GM12872 (cell line): ENCODE measurements around the gene ZNF789.

Experiments used
- TF ChIP-seq, protein P1 (sequence below): IDR thresholded peaks from 3 replicates; pipeline ENCODE4 v1.5.1; 2011; ENCODE audit warnings: low read depth, mild to moderate bottlenecking, low read length, moderate library complexity; ENCODE audit not compliant: insufficient read depth

Gene ZNF789

DNA sequence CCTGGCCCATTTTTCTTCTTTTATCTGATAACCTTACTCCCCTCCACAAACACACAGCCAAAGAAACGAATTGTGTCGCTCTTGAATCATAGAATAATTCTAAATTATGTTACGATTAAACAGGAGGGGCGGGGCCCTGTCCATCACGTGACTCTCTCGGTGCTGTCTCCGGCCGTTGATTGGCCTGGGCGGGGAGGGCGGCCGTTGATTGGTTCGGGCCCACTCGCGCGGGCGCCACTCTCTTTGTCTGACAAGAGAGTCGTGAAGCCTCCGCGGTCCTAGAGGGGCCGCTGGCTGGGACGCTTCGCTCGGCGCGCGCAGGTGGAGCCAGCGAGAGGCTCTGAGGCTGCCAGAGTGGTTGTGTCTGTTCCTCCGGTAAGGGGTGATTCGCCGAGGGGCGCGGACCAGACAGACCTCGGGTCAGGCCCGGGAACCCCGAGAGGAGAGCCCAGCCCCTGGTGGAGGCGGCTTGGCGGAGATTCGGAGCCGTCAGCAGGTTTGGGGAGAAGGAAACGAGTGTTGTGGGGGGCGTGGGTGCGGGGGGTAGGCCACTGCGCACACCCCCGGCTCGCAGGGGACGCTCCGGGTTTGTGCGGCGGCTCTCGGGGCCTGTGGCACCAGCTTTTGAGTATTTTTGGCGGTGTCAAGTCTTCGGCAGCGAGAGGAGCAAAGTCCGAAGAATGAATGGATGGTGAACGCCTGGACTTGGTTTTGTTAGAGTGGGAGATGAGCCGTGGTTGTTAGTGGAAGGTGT is at the start of gene ZNF789:
Gene ZNF789 (plus strand): TSS at position 330 of the 754 bp plus-strand sequence. CDS start 3,567 bp downstream, outside the sequence.
- TF ChIP-seq, protein P1, sequence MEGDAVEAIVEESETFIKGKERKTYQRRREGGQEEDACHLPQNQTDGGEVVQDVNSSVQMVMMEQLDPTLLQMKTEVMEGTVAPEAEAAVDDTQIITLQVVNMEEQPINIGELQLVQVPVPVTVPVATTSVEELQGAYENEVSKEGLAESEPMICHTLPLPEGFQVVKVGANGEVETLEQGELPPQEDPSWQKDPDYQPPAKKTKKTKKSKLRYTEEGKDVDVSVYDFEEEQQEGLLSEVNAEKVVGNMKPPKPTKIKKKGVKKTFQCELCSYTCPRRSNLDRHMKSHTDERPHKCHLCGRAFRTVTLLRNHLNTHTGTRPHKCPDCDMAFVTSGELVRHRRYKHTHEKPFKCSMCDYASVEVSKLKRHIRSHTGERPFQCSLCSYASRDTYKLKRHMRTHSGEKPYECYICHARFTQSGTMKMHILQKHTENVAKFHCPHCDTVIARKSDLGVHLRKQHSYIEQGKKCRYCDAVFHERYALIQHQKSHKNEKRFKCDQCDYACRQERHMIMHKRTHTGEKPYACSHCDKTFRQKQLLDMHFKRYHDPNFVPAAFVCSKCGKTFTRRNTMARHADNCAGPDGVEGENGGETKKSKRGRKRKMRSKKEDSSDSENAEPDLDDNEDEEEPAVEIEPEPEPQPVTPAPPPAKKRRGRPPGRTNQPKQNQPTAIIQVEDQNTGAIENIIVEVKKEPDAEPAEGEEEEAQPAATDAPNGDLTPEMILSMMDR: no peak

DNA sequence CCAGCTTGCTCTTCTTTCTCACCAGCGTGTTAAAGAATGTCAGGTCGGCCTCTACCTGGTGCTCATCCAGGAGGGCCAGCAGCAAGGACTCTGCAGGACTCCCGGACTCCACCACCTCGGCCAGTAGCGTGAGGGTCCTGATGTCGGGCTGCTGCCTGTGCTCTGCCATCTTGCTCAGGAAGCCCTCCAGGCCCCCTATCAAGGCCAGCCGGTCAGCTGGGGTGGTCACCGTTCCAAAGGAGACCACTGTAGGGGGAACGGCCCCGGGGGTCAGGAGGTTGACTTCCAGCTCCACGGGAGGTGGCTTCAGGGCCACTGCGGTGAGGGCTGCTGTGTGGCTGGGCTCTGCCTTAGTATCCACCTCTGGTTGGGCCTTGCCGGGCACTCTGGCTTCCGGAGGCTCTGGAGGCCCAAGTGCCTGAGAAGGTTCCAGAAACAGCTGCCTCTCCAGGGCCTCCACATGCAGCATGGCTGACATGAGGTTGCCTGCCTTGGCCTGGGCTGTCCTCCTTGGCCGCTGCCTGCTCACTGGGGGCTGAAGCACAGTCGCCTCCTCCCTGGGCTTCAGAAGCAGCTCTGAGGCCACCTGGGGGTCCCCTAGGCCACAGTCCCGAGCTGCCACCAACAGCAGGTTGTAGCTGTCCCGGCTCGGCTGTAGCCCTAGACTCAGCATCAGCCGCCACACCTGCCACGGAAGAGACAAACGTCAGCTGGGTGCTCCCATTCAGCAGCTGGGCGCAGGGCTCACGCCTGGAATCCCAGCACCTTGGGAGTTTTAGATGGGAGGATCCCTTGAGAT is 47.6 kb upstream of the ZNF789 start:
- TF ChIP-seq, protein P1: no peak

DNA sequence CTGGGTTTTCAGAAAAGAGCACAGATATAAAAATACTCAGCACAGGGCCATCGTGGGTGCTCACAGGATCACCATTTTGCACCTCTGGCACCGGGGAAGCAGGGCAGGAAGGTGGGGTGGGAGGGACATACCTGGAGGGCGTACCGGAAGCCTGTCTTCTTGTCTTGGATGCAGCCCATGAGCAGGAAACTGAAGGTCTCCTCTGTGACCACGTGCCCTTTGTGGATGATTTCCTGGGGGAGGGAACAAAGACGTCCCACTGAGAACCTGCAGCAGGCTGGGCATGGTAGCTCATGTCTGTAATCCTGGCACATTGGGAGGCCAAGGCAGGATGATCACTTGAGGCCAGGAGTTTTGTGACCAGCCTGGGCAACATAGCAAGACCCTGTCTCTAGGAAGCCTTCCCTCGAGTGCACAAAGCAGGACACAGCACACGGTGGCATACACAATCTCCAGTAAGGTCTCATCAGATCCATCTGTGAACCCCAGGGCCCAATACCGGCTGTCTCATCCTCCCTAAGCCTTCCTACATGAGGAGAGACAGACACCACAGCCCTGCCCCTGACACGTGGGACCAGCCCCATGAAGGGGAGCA is 43.6 kb upstream of the ZNF789 start:
- TF ChIP-seq, protein P1: no peak

DNA sequence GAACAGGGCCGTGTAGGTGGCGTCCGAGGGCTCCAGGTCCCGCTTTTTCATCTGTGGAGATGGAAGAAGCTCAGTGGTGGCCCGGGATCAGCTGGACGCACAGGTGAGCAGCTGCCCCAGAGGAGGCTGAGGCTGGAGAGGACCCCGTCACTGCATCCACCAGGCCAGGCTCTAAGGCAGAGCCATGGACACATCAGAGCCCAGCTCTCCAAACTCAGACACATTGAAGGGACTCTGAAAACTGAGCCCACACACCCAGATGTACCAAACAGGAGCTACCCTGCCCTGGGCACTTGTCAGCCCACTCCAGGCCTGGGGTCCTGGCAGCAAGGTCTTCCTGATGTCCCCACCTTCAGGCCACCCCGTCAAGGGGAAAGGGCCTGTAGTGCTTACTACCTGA is 42.9 kb upstream of the ZNF789 start:
- TF ChIP-seq, protein P1: no peak

DNA sequence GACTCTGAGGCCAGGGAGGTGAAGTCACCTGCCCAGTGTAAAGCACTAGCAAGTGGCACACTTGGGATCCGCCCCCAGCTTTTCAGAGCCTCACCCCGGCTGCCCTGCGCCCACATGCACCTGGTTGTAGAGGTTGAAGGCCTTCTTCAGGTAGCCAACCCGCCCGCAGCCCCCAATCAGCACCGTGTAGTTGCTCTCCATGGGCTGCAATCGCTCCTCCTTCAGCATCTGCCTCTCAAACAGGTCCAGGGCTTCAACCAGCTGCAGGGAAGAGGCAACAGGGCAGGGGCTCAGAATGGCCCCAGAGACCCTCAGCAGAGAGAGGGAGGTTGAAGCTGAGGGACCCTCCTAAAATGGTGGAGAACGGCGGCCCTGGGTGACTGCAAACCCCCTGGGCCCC is 39.5 kb upstream of the ZNF789 start:
- TF ChIP-seq, protein P1: no peak

DNA sequence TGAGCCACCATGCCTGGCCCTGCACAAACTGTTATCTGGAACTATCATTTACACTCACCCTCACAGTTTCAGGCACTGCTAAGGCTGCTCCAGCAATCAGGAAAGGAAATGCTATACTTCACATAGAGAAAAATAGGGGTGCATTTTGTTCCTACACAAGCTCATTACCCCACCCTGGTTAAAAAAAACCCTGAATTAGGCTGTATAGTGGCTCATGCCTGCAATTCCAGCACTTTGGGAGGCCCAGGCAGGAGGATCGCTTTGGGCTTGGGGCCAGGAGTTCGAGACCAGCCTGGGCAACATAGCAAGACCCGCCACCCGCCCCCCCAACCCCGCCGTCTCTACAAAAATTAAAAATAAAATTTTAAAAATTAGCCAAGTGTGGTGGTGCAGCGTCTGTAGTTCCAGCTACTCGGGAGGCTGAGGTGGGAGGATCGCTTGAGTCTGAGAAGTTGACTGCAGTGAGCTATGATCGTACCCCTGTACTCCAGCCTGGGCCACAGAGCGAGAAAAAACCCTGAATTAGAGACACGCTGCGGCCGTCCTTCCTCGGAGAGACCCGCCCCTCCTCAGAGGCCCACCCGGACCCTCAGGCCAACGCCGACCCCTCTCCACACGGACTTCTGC is 34.6 kb upstream of the ZNF789 start:
- TF ChIP-seq, protein P1: no peak
